OCI-LY7 (cell line): ENCODE data around the gene SLC49A4. TPM values are rescaled to one million over a fixed set of nuclear protein-coding genes. Genes with fewer than 3 reads are reported as not detected.

ENCODE experiments used
- BruUV-seq: library from RNA; stranded (reverse); fragments of 400-500 nt; replicated peaks from 2 replicates; lab custom pipeline; 2021; lab: Mats Ljungman, UMichigan
- CTCF ChIA-PET: fragments of 300-600 bp; sonication (Branson Sonifier 250); formaldehyde crosslinking; loops from one replicate; lab custom pipeline; 2022; ENCODE audit warnings: antibody characterized with exemption; ENCODE audit not compliant: unreplicated experiment; lab: Charles Lee
- POLR2A ChIA-PET: fragments of 300-600 bp; sonication (Branson Sonifier 250); formaldehyde crosslinking; loops from one replicate; lab custom pipeline; 2022; ENCODE audit warnings: antibody characterized with exemption; lab: Charles Lee
- DNase-seq: peaks from one replicate; pipeline ENCODE4 v3.0.0-alpha.2; 2015; ENCODE audit warnings: low spot score
- H2AFZ ChIP-seq: fragments of 200-600 bp; sonication (generic), shearing (Covaris generic); 2 replicates; pipeline ENCODE4 v1.6.1; 2014; ENCODE audit warnings: mild to moderate bottlenecking, antibody characterized with exemption, low read length, moderate library complexity
- H3K27ac ChIP-seq: fragments of 200-600 bp; sonication (generic); 2 replicates; pipeline ENCODE4 v1.5.1; 2014; ENCODE audit warnings: mixed run types, low read depth, mild to moderate bottlenecking, moderate library complexity, low read length, inconsistent platforms; ENCODE audit not compliant: poor library complexity, severe bottlenecking
- H3K36me3 ChIP-seq: fragments of 200-600 bp; sonication (generic); 2 replicates; pipeline ENCODE4 v1.6.1; 2014; ENCODE audit warnings: mild to moderate bottlenecking, antibody characterized with exemption, low read length, moderate library complexity, mixed read lengths; ENCODE audit not compliant: insufficient read depth
- H3K4me1 ChIP-seq: fragments of 200-600 bp; sonication (generic); 2 replicates; pipeline ENCODE4 v1.5.1; 2014; ENCODE audit warnings: mild to moderate bottlenecking, low read length; ENCODE audit not compliant: insufficient read depth, poor library complexity, severe bottlenecking
- H3K4me2 ChIP-seq: fragments of 200-600 bp; sonication (generic); 2 replicates; pipeline ENCODE4 v1.6.1; 2014; ENCODE audit warnings: mild to moderate bottlenecking, low read length
- H3K4me3 ChIP-seq: fragments of 200-600 bp; sonication (generic); 2 replicates; pipeline ENCODE4 v1.5.1; 2014; ENCODE audit warnings: mild to moderate bottlenecking, low read depth, low read length; ENCODE audit not compliant: poor library complexity, severe bottlenecking
- H3K79me2 ChIP-seq: fragments of 200-600 bp; sonication (generic); 2 replicates; pipeline ENCODE4 v1.6.1; 2016; ENCODE audit warnings: low read depth, mild to moderate bottlenecking, low read length, moderate library complexity, mixed read lengths; ENCODE audit not compliant: insufficient read depth
- H3K9me2 ChIP-seq: fragments of 200-600 bp; sonication (generic); 2 replicates; pipeline ENCODE4 v1.6.1; 2016; ENCODE audit warnings: mild to moderate bottlenecking, low read length, mixed read lengths; ENCODE audit not compliant: insufficient read depth
- H3K9me3 ChIP-seq: fragments of 200-600 bp; sonication (generic); 2 replicates; pipeline ENCODE4 v1.6.1; 2014; ENCODE audit warnings: mild to moderate bottlenecking, mixed run types, low read length, mixed read lengths
- H4K20me1 ChIP-seq: fragments of 200-600 bp; sonication (generic); 2 replicates; pipeline ENCODE4 v1.6.1; 2014; ENCODE audit warnings: mild to moderate bottlenecking, antibody characterized with exemption, low read length, moderate library complexity, mixed read lengths; ENCODE audit not compliant: insufficient read depth
- EZH2phosphoT487 ChIP-seq: fragments of 200-600 bp; sonication (generic); IDR thresholded peaks from 2 replicates; pipeline ENCODE4 v1.6.1; 2018; ENCODE audit warnings: low read depth, borderline replicate concordance, mild to moderate bottlenecking, mixed run types, antibody characterized with exemption, low read length, moderate library complexity, mixed read lengths
- intact Hi-C: fragments of 100-400 bp; cut with micrococcal nuclease; formaldehyde crosslinking; loops from one replicate; pipeline ENCODE4 v1.10.0; 2022; ENCODE audit not compliant: unreplicated experiment
- total RNA-seq, 2 experiments: library from RNA; depleted of rRNA in 1 of 2; stranded (reverse); fragments of >200 nt in 1 of 2; shearing (Covaris generic) in 1 of 2; gene quantifications; 2 replicates each; pipeline ENCODE4 v1.2.3, GENCODE V29; 2014 to 2022
- TF ChIP-seq, protein P1 (sequence below): fragments of 200-600 bp; sonication (generic); conservative IDR thresholded peaks from 2 replicates; pipeline ENCODE4 v1.5.1; 2014; ENCODE audit warnings: mild to moderate bottlenecking, antibody characterized with exemption, low read length, moderate library complexity, mixed read lengths

Gene SLC49A4
- total RNA-seq, 2 experiments from 2014 or later, result 2.8 to 3.3 TPM

DNA sequence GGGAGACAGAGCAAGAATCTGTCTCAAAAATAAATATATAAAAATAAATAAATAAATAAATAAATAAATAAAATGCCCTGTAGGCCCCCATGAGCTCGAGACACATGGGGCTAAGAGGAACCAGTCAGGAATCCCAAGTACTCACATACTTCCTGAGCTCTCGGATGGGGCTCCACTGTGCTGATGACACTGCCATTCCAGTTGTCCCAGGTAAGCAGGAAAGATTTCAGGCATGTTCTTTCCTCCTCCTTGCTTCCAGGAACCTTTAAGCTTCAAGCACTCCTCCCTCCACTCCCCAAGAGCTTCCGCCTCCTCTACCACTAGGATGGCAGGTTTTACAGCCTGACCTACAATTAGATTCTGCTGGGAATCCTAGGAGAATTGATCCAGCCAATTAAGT is 113.4 kb downstream of the SLC49A4 start:
- ChIA-PET CTCF (no interaction called here), POLR2A (interaction anchor here (0.6 kb wide), 1 partner anchor 668 kb away, joined by 3 read pairs; no protein-coding TSS in a partner anchor)
- Histone ChIP-seq H2AFZ (no peak overlapping the region), H3K9me3 (no peaks in the 10 kb centered on the region), H4K20me1 (no peaks in the 10 kb centered on the region), H3K9me2 (no peaks in the 10 kb centered on the region), H3K27ac (no peak overlapping the region), H3K79me2 (no peaks in the 10 kb centered on the region), H3K36me3 (no peaks in the 10 kb centered on the region), H3K4me2 (no peak overlapping the region), H3K4me3 (no peak overlapping the region), H3K4me1 (no peaks in the 10 kb centered on the region)
- no peak for DNase-seq
- intact Hi-C loops, result no loop called here
- no TSS peak for BruUV-seq
- TF ChIP-seq, protein P1, sequence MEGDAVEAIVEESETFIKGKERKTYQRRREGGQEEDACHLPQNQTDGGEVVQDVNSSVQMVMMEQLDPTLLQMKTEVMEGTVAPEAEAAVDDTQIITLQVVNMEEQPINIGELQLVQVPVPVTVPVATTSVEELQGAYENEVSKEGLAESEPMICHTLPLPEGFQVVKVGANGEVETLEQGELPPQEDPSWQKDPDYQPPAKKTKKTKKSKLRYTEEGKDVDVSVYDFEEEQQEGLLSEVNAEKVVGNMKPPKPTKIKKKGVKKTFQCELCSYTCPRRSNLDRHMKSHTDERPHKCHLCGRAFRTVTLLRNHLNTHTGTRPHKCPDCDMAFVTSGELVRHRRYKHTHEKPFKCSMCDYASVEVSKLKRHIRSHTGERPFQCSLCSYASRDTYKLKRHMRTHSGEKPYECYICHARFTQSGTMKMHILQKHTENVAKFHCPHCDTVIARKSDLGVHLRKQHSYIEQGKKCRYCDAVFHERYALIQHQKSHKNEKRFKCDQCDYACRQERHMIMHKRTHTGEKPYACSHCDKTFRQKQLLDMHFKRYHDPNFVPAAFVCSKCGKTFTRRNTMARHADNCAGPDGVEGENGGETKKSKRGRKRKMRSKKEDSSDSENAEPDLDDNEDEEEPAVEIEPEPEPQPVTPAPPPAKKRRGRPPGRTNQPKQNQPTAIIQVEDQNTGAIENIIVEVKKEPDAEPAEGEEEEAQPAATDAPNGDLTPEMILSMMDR, result no peak
- TF ChIP-seq EZH2phosphoT487, result no peak

DNA sequence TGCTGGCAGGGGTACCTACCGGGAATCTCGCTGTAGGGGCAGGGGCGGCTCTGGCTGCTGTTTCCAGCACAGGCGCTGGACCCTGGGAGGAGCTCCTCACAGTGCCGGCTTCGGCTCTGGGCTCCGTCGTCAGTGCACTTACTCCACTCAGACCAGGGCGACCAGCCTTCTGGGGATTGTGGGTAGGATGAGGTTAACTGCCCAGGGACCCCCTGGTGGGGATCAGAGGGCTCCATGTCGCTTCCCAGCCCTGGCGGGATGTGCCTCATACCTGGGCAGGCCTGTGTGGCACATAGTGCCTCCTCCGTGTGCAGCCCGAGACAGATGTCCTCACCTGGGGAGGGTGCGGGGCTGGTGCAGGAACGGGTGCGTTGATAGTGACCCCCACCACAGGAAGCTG is 117.0 kb downstream of the SLC49A4 start:
- BruUV-seq, result no TSS peak
- Histone ChIP-seq H3K9me2 (no peaks in the 10 kb centered on the region), H3K79me2 (no peaks in the 10 kb centered on the region), H4K20me1 (no peaks in the 10 kb centered on the region), H3K27ac (no peak overlapping the region), H3K36me3 (no peaks in the 10 kb centered on the region), H3K9me3 (no peaks in the 10 kb centered on the region), H3K4me2 (no peak overlapping the region), H2AFZ (no peak overlapping the region), H3K4me3 (no peak overlapping the region), H3K4me1 (peaks cover 11% of the 10 kb centered on the region)
- ChIA-PET POLR2A (no interaction called here), CTCF (interaction anchor here (0.6 kb wide), 1 partner anchor 308 kb away, joined by 5 read pairs; no protein-coding TSS in a partner anchor)
- intact Hi-C loops, result no loop called here
- TF ChIP-seq EZH2phosphoT487, result no peak
- TF ChIP-seq, protein P1, result no peak
- no peak for DNase-seq

DNA sequence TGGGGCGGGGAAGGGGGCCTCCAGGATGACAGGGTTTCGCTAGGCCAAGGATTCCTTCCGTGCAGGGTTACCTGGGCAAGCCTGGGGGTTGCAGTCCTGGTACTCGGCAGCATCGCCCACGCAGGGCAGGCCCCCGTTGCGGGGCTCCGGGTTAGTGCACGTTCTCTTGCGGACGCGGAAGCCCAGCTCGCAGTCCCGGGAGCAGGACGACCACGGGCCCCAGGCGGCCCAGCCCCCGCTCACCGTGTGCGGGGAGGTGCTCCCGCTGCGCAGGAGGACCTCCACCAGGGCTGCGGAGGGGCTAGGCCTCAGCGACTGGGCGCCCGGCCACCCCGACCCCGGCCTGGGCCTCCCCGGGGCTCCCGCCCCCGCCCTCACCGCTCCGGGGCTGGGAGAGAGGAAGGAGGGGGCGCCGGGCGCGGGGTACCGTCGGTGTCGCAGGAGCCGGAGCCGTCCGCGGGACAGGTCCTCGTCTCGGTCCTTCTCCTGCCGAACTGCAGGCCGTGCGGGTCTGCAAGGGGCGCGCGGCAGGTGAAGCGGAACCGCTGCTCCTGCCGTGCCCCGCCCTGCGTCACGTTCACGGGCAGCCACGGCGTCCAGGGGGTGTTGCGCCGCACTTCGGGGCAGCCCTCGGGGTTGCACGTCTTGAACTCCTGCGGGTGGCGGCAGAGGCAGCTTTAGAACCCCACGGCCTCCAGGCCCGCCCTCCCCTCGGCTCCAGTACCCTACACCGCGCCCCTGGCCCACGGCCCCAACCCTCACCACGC is 118.1 kb downstream of the SLC49A4 start:
- ChIA-PET POLR2A (no interaction called here), CTCF (no interaction called here)
- no peaks in the 10 kb centered on the region for H3K9me2 ChIP-seq
- H3K79me2 ChIP-seq, result no peaks in the 10 kb centered on the region
- no peaks in the 10 kb centered on the region for H3K36me3 ChIP-seq
- no TSS peak for BruUV-seq
- no peaks in the 10 kb centered on the region for H4K20me1 ChIP-seq
- no peak overlapping the region for H3K27ac ChIP-seq
- no peak overlapping the region for H3K4me2 ChIP-seq
- intact Hi-C loops, result no loop called here
- no peak for DNase-seq
- no peak for TF ChIP-seq EZH2phosphoT487
- TF ChIP-seq, protein P1, result no peak
- H3K4me3 ChIP-seq, result no peak overlapping the region
- H2AFZ ChIP-seq, result no peak overlapping the region
- no peaks in the 10 kb centered on the region for H3K9me3 ChIP-seq
- peaks cover 11% of the 10 kb centered on the region for H3K4me1 ChIP-seq
